K562 (cell line): ENCODE measurements around the gene FRMD3.

Experiments
- BRF2 ChIP-seq: IDR thresholded peaks from 3 replicates; pipeline ENCODE4 v1.6.1; 2011; ENCODE audit warnings: borderline replicate concordance, mild to moderate bottlenecking; ENCODE audit not compliant: insufficient read length, insufficient read depth
- CBX8 ChIP-seq: fragments of 200-600 bp; sonication (generic); IDR thresholded peaks from 2 replicates; pipeline ENCODE4 v1.6.1; 2012; ENCODE audit warnings: borderline replicate concordance, mixed run types, low read depth, mild to moderate bottlenecking, moderate library complexity, mixed read lengths, low read length, control low read depth, inconsistent platforms; ENCODE audit not compliant: poor library complexity, severe bottlenecking; ENCODE audit errors: extremely low read depth
- CREB1 ChIP-seq, 2 experiments: sonication (generic) in 1 of 2; formaldehyde crosslinking in 1 of 2; IDR thresholded peaks; 2 replicates each; pipeline versions ENCODE4 v1.6.1 to v1.8.0; 2012 to 2022; ENCODE audit warnings: inconsistent platforms in 1 of 2, mild to moderate bottlenecking in 1 of 2, missing genetic modification reagents in 1 of 2, moderate library complexity in 1 of 2
- CTCF ChIP-seq, 3 experiments: IDR thresholded peaks in 2 of 3; conservative IDR thresholded peaks in 1 of 3; 2 replicates each; pipeline ENCODE4 v1.5.1; 2011 to 2012; ENCODE audit warnings: low read length in 3 of 3, mild to moderate bottlenecking in 3 of 3, control low read depth in 2 of 3, improper control_type of control experiment in 1 of 3, inconsistent platforms in 1 of 3, low read depth in 1 of 3, mixed read lengths in 1 of 3, moderate library complexity in 1 of 3; ENCODE audit not compliant: insufficient read depth in 2 of 3
- OTX1 ChIP-seq: fragments of 450-650 bp; formaldehyde crosslinking; IDR thresholded peaks from 2 replicates; pipeline ENCODE4 v1.4.0; 2022; ENCODE audit warnings: mild to moderate bottlenecking
- ZBTB11 ChIP-seq, 3 experiments: fragments of 200-800 bp in 1 of 3; fragments of 250-450 bp in 1 of 3; fragments of 450-650 bp in 1 of 3; sonication (Bioruptor Pico) in 1 of 3; sonication (Bioruptor generic) in 1 of 3; formaldehyde crosslinking in 1 of 3; IDR thresholded peaks; 2 replicates each; pipeline versions ENCODE4 v1.6.1 to v1.8.0; 2016 to 2022; ENCODE audit warnings: mild to moderate bottlenecking in 2 of 3, missing genetic modification characterization in 2 of 3, missing compliant biosample characterization in 1 of 3, moderate library complexity in 1 of 3
- ZNF282 ChIP-seq: sonication (generic); formaldehyde crosslinking; IDR thresholded peaks from 2 replicates; pipeline ENCODE4 v1.8.1; 2023; ENCODE audit warnings: missing genetic modification reagents
- ZNF79 ChIP-seq: fragments of 250-450 bp; sonication (Bioruptor Pico); IDR thresholded peaks from 2 replicates; pipeline ENCODE4 v1.4.0; 2020; ENCODE audit warnings: low read depth, mild to moderate bottlenecking, moderate library complexity

GRCh38 chr9:83291196-83291595 lies 247.0 kb downstream of the FRMD3 start:
- no peak for TF ChIP-seq CREB1 (IDR thresholded peaks at IDR 0.05)
- no peak for TF ChIP-seq CREB1 (CRISPR knock-in tag; IDR thresholded peaks at IDR 0.05)
- TF ChIP-seq ZBTB11 (CRISPR knock-in tag; IDR thresholded peaks at IDR 0.05): no peak
- no peak for TF ChIP-seq OTX1
- no peak for TF ChIP-seq ZNF79
- TF ChIP-seq ZNF282 (CRISPR knock-in tag): no peak
- TF ChIP-seq BRF2: no peak
- TF ChIP-seq CBX8: no peak
- no peak for TF ChIP-seq CTCF (IDR thresholded peaks at IDR 0.05 in 2 of 3, conservative IDR thresholded peaks at IDR 0.05 in 1 of 3; ENCODE audit: insufficient read depth in 2 of 3, low read depth in 1 of 3, low read length in 3 of 3)
